Left lung (tissue), 10 donors: ENCODE measurements around the gene NFIX. TPM values are rescaled to one million over a fixed set of nuclear protein-coding genes. Genes with fewer than 3 reads are reported as not detected.

Experiments used
- ATAC-seq: fragments of 200-7000 bp; cut with Tn5 transposase; one replicate; pipeline ENCODE4 v1.9.1; 2020; ENCODE audit warnings: moderate library complexity
- DNase-seq, 4 donors: peaks; one replicate each; pipeline ENCODE4 v3.0.0-alpha.2; 2013 to 2020
- H3K27ac ChIP-seq, 2 donors: fragments of 200-600 bp; sonication (generic) in 1 of 2; one replicate each; pipeline versions ENCODE4 v1.5.0 to v1.8.0; 2020 to 2021
- H3K27me3 ChIP-seq, 2 donors: fragments of 200-600 bp; sonication (generic) in 1 of 2; one replicate each; pipeline versions ENCODE4 v1.5.0 to v1.8.0; 2020 to 2021
- H3K36me3 ChIP-seq, 2 donors: fragments of 200-600 bp; sonication (generic) in 1 of 2; one replicate each; pipeline versions ENCODE4 v1.5.0 to v1.8.0; 2020 to 2021
- H3K4me1 ChIP-seq, 2 donors: fragments of 200-600 bp; one replicate each; pipeline ENCODE4 v1.8.0; 2021
- H3K4me3 ChIP-seq, 2 donors: fragments of 200-600 bp; sonication (generic) in 1 of 2; one replicate each; pipeline versions ENCODE4 v1.5.0 to v1.8.0; 2020 to 2021; ENCODE audit warnings: mild to moderate bottlenecking in 1 of 2
- H3K9me3 ChIP-seq, 2 donors: fragments of 200-600 bp; sonication (generic) in 1 of 2; one replicate each; pipeline versions ENCODE4 v1.5.0 to v1.8.0; 2020 to 2021
- intact Hi-C, 2 donors: fragments of 100-400 bp; cut with DNase I; formaldehyde crosslinking; loops; one replicate each; pipeline versions ENCODE4 v1.11.2 to v1.14.2; 2022
- polyA plus RNA-seq, 6 donors: library from polyadenylated mRNA; unstranded; fragments of 120-200 nt; gene quantifications; one replicate each; pipeline ENCODE4 v1.2.1, GENCODE V29; 2013; ENCODE audit not compliant: insufficient read length in 6 of 6
- total RNA-seq, 2 donors: library from RNA; stranded (reverse); fragmentation: NEBNext Ultra II Directional; extraction: Animal tissue kit (Norgen Biotek cat#: 25700); gene quantifications; one replicate each; pipeline ENCODE4 v1.2.1, GENCODE V29; 2021
- TF ChIP-seq, protein P1 (sequence below), 2 donors: fragments of 200-600 bp; sonication (generic) in 1 of 2; IDR thresholded peaks; one replicate each; pipeline versions ENCODE4 v1.5.0 to v1.8.0; 2021; ENCODE audit warnings: antibody characterized with exemption in 2 of 2
- donor health status: DM: no; HTN: yes; CAD: no.
- donor health status: DM: no; HTN: no; CAD: no.

The NFIX gene
- total and polyA plus RNA-seq, 8 donors: 92.6 to 237 (median 123) TPM

DNA sequence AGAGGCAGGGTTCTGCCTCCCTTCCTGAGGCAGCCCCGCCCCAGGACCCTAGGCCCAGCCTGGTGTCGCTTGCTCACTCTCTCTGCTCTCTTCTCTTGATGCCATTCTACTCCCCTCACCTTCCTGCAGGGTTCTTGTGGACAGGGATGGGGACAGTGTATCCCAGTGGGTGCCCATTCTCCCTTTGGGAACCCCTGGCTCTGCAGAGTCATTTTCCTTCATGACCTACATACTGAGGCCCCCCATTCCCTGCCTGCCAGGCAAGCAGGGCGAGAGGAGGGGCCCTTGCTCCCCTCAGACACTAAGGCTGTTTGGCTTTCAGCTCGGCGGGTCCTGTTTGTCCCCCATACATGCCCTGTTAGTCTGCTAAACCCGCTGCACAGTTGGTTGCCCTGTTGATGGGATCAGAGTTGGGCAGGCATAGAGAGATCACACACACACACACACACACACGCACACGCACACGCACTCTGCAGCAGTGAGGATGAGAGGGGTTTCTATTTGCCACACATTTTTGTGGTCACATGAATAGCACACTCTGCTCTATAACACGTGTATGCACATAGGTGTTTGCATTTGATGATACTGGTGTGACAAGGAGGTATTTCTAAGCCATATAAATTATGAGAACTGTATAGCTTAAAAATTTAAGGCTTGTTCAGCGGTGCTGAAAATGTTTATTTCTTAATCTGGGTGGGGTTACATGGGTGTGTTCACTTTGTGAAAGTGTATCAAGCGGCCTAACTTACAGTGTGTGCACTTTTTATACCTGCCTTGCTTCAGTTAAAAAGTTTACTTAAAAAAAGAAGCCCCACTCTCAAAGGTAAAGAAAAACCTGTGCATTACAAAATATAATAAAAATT is 20.3 kb downstream of the NFIX start:
- intact Hi-C loops: no loop called here
- TF ChIP-seq, protein P1, sequence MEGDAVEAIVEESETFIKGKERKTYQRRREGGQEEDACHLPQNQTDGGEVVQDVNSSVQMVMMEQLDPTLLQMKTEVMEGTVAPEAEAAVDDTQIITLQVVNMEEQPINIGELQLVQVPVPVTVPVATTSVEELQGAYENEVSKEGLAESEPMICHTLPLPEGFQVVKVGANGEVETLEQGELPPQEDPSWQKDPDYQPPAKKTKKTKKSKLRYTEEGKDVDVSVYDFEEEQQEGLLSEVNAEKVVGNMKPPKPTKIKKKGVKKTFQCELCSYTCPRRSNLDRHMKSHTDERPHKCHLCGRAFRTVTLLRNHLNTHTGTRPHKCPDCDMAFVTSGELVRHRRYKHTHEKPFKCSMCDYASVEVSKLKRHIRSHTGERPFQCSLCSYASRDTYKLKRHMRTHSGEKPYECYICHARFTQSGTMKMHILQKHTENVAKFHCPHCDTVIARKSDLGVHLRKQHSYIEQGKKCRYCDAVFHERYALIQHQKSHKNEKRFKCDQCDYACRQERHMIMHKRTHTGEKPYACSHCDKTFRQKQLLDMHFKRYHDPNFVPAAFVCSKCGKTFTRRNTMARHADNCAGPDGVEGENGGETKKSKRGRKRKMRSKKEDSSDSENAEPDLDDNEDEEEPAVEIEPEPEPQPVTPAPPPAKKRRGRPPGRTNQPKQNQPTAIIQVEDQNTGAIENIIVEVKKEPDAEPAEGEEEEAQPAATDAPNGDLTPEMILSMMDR (IDR thresholded peaks at IDR 0.05): no peak
- Histone ChIP-seq H3K27me3 (peaks cover 0 to 49% of the 10 kb centered on the region in 2 donors), H3K4me3 (no peak overlapping the region), H3K9me3 (no peaks in the 10 kb centered on the region), H3K36me3 (no peaks in the 10 kb centered on the region), H3K4me1 (peaks cover 68 to 91% of the 10 kb centered on the region in 2 donors), H3K27ac (peak overlapping the region; percentile 77 to 94)
- ATAC-seq (peak; percentile 18), DNase-seq (peak in 1 of 4 donors; percentile 33)

- intact Hi-C loops: no loop called here
- Histone ChIP-seq H3K36me3 (no peaks in the 10 kb centered on the region), H3K9me3 (no peaks in the 10 kb centered on the region), H3K4me3 (no peak overlapping the region), H3K27ac (peak overlapping the region; percentile 77 to 94), H3K27me3 (peaks cover 0 to 42% of the 10 kb centered on the region in 2 donors), H3K4me1 (peaks cover 73 to 98% of the 10 kb centered on the region in 2 donors)
- ATAC-seq (no peak), DNase-seq (peak in 1 of 4 donors; percentile 9)
- TF ChIP-seq, protein P1 (IDR thresholded peaks at IDR 0.05): no peak
These were observed 21.0 kb downstream of the NFIX start for GRCh38 chr19:13016245-13016627.

GRCh38 chr19:13016628-13017305 is 21.5 kb downstream of the NFIX start:
- peak; percentile 9 for ATAC-seq
- Histone ChIP-seq H3K9me3 (no peaks in the 10 kb centered on the region), H3K27ac (peak overlapping the region; percentile 77 to 94), H3K36me3 (no peaks in the 10 kb centered on the region), H3K4me3 (no peak overlapping the region), H3K4me1 (peaks cover 79 to 98% of the 10 kb centered on the region in 2 donors), H3K27me3 (peaks cover 0 to 37% of the 10 kb centered on the region in 2 donors)
- intact Hi-C loops: no loop called here
- TF ChIP-seq, protein P1 (IDR thresholded peaks at IDR 0.05): no peak
- peak in 1 of 4 donors; percentile 23 for DNase-seq

DNA sequence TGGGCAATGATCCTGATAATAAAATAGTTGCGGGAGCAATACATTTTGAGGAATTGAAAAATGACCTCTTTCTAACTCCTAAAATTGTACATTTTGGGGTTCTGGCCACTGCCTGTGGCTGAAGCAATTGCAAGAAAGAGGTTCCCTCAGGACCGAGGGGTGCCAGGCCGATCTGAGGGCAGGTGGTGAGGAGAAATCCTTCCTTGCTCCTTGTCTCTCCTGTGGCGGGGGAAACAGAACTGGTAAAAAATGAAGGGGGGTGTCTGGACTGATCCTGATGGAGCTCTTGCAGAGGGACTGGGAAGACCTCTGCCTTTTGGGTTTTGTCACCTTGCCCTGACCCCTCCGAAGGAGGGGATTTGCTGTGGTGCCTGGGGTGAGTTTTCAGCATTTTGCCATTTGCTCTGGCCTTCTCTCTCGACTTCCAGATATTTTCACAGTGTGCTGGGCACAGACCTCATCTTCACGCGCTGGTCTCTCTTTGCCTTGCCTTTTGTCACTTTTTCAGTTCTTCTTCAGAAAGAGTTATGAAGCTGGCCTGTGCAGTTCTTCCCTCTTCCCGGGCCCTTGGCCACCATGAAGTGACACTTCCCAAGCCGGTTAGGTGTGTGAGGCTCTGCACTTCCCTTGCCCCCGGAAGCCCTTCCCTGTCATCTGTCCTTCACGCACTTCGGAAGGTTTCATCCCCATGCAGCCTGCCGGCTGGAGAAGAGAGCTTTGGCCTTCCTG is 22.2 kb downstream of the NFIX start:
- Histone ChIP-seq H3K4me3 (no peak overlapping the region), H3K27ac (peak overlapping the region; percentile 77 to 94), H3K4me1 (peaks cover 81 to 99% of the 10 kb centered on the region in 2 donors), H3K9me3 (no peaks in the 10 kb centered on the region), H3K36me3 (no peaks in the 10 kb centered on the region), H3K27me3 (peaks cover 0 to 30% of the 10 kb centered on the region in 2 donors)
- intact Hi-C loops: no loop called here
- ATAC-seq (no peak), DNase-seq (peak in 1 of 4 donors; percentile 41)
- TF ChIP-seq, protein P1 (IDR thresholded peaks at IDR 0.05): no peak
